ENCODE data around the gene CD53. TPM values are rescaled to one million over a fixed set of nuclear protein-coding genes. Genes with fewer than 3 reads are reported as not detected.

CD53 gene
- total and polyA plus RNA-seq, 9 of the 15 experiments (the other 6 are each of a cell fraction or from before 2014, with no cell fraction given), result 63.5 to 220 (median 131) TPM

DNA sequence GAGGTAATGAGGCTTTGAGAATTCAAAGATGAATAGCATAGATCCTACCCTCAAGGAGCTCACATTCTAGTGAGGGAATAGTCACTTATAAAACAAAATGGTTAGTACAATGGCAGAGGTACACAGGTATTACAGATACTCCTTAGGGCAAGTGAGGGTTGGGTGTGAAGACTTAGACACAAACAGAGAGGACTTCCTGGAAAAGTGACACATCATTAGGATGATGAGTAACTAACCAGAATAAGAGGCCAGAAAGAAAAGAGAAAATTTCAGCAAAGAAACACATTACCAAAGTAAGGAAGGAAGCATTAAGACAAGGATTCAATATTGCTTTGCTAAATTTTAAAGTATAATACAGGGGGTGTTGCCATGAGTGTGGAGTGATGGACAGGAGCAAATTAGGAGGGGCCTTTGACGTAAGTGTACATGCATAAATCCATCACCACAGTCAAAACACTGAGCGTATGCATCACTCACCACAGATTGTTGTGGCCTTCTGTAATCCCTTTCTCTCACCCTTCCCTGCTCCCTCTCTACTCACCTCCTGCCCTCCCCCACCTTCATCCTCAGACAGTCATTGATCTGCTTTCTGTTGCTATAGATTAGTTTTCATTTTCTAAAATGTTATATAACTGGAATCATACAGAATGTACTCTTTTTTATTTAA is 7.9 kb downstream of the CD53 start (continued):
- no peak for TF ChIP-seq PBX2 (CRISPR knock-in tag; IDR thresholded peaks at IDR 0.05; ENCODE audit: low read depth)
- peak; percentile 99 for TF ChIP-seq PBX2 (tag; conservative IDR thresholded peaks at IDR 0.05; ENCODE audit: low read depth)
- peak in 1 of 2 experiments; percentile 39; a peak in 2 of 4 replicates for TF ChIP-seq MAZ (CRISPR knock-in tag; conservative IDR thresholded peaks at IDR 0.05 in 1 of 2, IDR thresholded peaks at IDR 0.05 in 1 of 2)
- 0 out of 2 replicates have a peak, but pooled peaks have one; percentile 32 for TF ChIP-seq FOXP1 (CRISPR knock-in tag; IDR thresholded peaks at IDR 0.05)
- 0 out of 2 replicates have a peak, but pooled peaks have one; percentile 26 for TF ChIP-seq ZNF609 (CRISPR knock-in tag; IDR thresholded peaks at IDR 0.05; ENCODE audit: borderline replicate concordance)
- TF ChIP-seq ZBTB1 (CRISPR knock-in tag; IDR thresholded peaks at IDR 0.05; ENCODE audit: borderline replicate concordance, low read depth), result no peak
- TF ChIP-seq ZNF316 (IDR thresholded peaks at IDR 0.05), result peak; percentile 90
- TF ChIP-seq CC2D1A (IDR thresholded peaks at IDR 0.05), result peak; percentile 75
- no peak for TF ChIP-seq ESRRB (CRISPR knock-in tag; IDR thresholded peaks at IDR 0.05; ENCODE audit: borderline replicate concordance)
- TF ChIP-seq, protein P1, sequence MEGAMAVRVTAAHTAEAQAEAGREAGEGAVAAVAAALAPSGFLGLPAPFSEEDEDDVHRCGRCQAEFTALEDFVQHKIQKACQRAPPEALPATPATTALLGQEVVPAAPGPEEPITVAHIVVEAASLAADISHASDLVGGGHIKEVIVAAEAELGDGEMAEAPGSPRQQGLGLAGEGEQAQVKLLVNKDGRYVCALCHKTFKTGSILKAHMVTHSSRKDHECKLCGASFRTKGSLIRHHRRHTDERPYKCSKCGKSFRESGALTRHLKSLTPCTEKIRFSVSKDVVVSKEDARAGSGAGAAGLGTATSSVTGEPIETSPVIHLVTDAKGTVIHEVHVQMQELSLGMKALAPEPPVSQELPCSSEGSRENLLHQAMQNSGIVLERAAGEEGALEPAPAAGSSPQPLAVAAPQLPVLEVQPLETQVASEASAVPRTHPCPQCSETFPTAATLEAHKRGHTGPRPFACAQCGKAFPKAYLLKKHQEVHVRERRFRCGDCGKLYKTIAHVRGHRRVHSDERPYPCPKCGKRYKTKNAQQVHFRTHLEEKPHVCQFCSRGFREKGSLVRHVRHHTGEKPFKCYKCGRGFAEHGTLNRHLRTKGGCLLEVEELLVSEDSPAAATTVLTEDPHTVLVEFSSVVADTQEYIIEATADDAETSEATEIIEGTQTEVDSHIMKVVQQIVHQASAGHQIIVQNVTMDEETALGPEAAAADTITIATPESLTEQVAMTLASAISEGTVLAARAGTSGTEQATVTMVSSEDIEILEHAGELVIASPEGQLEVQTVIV (CRISPR knock-in tag; IDR thresholded peaks at IDR 0.05; ENCODE audit: borderline replicate concordance), result 0 out of 2 replicates have a peak, but pooled peaks have one; percentile 23
- no peak for TF ChIP-seq ZNF583 (CRISPR knock-in tag; IDR thresholded peaks at IDR 0.05)
- TF ChIP-seq SMAD4 (CRISPR knock-in tag; conservative IDR thresholded peaks at IDR 0.05), result no peak; the same call in 1 of the 2 replicates
- TF ChIP-seq RBM22 (IDR thresholded peaks at IDR 0.05; ENCODE audit: low read depth, low read length, poor library complexity, severe bottlenecking), result no peak
- no peak for TF ChIP-seq POLR2H (tag; IDR thresholded peaks at IDR 0.05; ENCODE audit: low read depth)
- peak; percentile 68; the same call in 1 of the 2 replicates for TF ChIP-seq ZNF644 (tag; IDR thresholded peaks at IDR 0.05; ENCODE audit: low read depth)
- no peak for TF ChIP-seq SAFB2 (IDR thresholded peaks at IDR 0.05; ENCODE audit: borderline replicate concordance, low read depth, low read length, severe bottlenecking)
- TF ChIP-seq FOXM1 (IDR thresholded peaks at IDR 0.05; ENCODE audit: low read depth), result peak; percentile 20; the same call in 1 of the 2 replicates
- TF ChIP-seq FOXM1 (CRISPR knock-in tag; IDR thresholded peaks at IDR 0.05; ENCODE audit: low read depth), result no peak

Measured in K562 (cell line).